Stimulated activated CD4-positive, alpha-beta T cell treated with anti-CD3 and anti-CD28 coated beads, Interleukin-15, amount 100 ng/mL, for 24 hours (primary cell): ENCODE results near the gene RABL2B.

Source experiments
- DNase-seq: peaks from one replicate; pipeline ENCODE4 v3.0.0-alpha.2; 2020

RABL2B gene

GRCh38 chr22:50722048-50722701 is 61.3 kb downstream of the RABL2B start:
- DNase-seq = no peak

DNA sequence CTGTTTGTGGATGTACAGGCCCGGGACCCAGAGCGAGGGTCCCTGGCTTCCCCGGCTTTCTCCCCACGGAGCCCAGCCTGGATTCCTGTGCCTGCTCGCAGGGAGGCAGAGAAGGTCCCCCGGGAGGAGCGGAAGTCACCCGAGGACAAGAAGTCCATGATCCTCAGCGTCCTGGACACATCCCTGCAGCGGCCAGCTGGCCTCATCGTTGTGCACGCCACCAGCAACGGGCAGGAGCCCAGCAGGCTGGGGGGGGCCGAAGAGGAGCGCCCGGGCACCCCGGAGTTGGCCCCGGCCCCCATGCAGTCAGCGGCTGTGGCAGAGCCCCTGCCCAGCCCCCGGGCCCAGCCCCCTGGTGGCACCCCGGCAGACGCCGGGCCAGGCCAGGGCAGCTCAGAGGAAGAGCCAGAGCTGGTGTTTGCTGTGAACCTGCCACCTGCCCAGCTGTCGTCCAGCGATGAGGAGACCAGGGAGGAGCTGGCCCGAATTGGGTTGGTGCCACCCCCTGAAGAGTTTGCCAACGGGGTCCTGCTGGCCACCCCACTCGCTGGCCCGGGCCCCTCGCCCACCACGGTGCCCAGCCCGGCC is 62.1 kb downstream of the RABL2B start:
- DNase-seq = no peak

DNA sequence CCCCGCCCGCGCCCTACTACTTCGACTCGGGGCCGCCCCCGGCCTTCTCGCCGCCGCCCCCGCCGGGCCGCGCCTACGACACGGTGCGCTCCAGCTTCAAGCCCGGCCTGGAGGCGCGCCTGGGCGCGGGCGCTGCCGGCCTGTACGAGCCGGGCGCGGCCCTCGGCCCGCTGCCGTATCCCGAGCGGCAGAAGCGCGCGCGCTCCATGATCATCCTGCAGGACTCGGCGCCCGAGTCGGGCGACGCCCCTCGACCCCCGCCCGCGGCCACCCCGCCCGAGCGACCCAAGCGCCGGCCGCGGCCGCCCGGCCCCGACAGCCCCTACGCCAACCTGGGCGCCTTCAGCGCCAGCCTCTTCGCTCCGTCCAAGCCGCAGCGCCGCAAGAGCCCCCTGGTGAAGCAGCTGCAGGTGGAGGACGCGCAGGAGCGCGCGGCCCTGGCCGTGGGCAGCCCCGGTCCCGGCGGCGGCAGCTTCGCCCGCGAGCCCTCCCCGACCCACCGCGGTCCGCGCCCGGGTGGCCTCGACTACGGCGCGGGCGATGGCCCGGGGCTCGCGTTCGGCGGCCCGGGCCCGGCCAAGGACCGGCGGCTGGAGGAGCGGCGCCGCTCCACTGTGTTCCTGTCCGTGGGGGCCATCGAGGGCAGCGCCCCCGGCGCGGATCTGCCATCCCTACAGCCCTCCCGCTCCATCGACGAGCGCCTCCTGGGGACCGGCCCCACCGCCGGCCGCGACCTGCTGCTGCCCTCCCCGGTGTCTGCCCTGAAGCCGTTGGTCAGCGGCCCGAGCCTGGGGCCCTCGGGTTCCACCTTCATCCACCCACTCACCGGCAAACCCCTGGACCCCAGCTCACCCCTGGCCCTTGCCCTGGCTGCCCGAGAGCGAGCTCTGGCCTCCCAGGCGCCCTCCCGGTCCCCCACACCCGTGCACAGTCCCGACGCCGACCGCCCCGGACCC is 62.9 kb downstream of the RABL2B start:
- no peak for DNase-seq

DNA sequence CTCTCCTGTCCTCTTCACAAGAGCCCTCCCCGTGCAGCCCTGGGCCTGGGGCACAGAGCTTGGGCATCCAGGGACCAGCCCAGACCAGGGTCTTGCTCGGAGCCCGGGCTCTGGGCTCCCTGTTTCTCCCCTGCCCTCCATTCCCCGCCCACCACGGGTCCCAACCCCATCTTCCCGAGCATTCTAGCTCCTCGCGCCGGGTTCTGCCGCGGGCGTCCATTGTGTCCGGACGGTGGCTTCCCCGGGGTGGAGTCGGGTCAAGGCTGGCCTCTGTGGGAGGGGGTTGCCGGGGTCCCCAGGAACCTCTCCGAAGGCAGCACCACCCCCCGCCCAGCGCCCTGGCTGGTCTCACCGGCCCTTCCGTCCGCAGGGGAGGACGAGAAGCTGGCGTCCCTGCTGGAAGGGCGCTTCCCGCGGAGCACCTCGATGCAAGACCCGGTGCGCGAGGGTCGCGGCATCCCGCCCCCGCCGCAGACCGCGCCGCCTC is 63.6 kb downstream of the RABL2B start:
- DNase-seq = no peak

DNA sequence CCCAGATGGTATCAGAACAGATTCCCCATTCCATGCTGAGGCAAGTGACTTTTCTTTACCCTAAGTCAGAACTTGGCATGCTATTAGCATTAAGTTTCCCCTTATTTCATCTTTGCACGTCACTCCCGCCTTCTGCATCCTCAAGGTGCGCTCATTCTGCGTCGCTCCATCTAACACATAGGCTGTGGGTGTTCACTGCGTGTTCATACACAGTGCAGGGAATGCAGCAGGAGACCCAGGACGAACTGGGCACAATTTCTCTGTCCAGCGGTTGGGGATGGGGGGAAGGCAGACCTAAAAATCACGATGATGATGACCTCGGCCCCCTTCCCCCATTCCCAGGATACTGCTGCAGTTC is 65.1 kb downstream of the RABL2B start:
- no peak for DNase-seq

DNA sequence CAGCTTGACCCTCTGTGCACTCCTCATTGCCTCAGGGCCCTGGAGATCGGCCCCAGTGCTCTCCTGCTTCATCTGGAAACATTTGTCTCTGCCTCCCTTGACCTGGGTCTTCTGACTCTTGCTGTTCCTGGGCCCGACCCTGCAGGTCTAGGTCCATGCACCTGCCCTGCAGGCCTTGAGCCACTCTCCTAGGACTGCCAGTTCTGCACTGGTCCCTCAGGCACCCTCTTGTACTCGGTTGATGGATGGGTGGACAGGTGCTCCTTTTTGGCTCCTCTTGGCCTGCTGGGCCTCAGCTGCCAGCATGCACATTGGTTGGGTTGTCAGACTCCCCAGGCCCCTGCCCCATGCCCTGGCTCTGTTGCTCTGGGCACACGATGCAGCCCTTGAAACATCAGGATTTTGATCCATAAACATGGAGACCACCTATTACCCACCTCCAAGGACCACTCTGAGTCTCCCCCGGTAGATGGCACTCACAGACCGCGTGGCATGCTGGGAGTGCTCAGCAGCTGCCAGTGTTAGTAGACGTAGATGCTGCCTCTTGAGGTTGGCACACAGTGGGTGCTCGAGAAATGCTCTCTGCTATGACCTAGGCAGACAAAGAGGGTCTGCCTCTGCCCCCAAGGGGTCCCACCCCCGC is 65.6 kb downstream of the RABL2B start:
- DNase-seq = no peak
